HUES48 (cell line): ENCODE results near the gene MEF2D.

Experiments used
- H3K27ac ChIP-seq: one replicate; pipeline ENCODE4 v1.7.0; 2013; ENCODE audit warnings: low read depth, low read length, inconsistent platforms
- H3K27me3 ChIP-seq: 2 replicates; pipeline ENCODE4 v1.6.1; 2013; ENCODE audit warnings: mild to moderate bottlenecking, low read length; ENCODE audit not compliant: control insufficient read depth, insufficient read depth
- H3K36me3 ChIP-seq: 2 replicates; pipeline ENCODE4 v1.6.1; 2013; ENCODE audit warnings: low read length; ENCODE audit not compliant: control insufficient read depth, insufficient read depth
- H3K4me1 ChIP-seq: 2 replicates; pipeline ENCODE4 v1.6.1; 2013; ENCODE audit warnings: mild to moderate bottlenecking, low read length; ENCODE audit not compliant: control insufficient read depth, insufficient read depth
- H3K4me3 ChIP-seq: 2 replicates; pipeline ENCODE4 v1.5.1; 2013; ENCODE audit warnings: mild to moderate bottlenecking, low read depth, low read length
- H3K9ac ChIP-seq: 2 replicates; pipeline ENCODE4 v1.6.1; 2013; ENCODE audit warnings: mild to moderate bottlenecking, low read depth, low read length, moderate library complexity
- H3K9me3 ChIP-seq: 2 replicates; pipeline ENCODE4 v1.6.1; 2013; ENCODE audit warnings: low read length; ENCODE audit not compliant: control insufficient read depth, insufficient read depth

Gene MEF2D

GRCh38 chr1:156525071-156525501 lies 24.5 kb upstream of the MEF2D start:
- no peak overlapping the region for H3K9ac ChIP-seq

GRCh38 chr1:156524481-156524869 lies 23.9 kb upstream of the MEF2D start:
- Histone ChIP-seq H3K4me3 (no peak overlapping the region), H3K36me3 (peaks cover 40% of the 10 kb centered on the region), H3K4me1 (peaks cover 10% of the 10 kb centered on the region)

More at GRCh38 chr1:156525071-156525501, 24.5 kb upstream of the MEF2D start:
- Histone ChIP-seq H3K4me1 (peaks cover 10% of the 10 kb centered on the region), H3K27ac (no peak overlapping the region), H3K27me3 (no peaks in the 10 kb centered on the region), H3K36me3 (peaks cover 45% of the 10 kb centered on the region), H3K4me3 (no peak overlapping the region), H3K9me3 (no peaks in the 10 kb centered on the region)

GRCh38 chr1:156523801-156524480 lies 23.4 kb upstream of the MEF2D start:
- no peak overlapping the region for H3K4me3 ChIP-seq
- H3K9ac ChIP-seq = no peak overlapping the region

More at GRCh38 chr1:156524481-156524869, 23.9 kb upstream of the MEF2D start:
- Histone ChIP-seq H3K27ac (no peak overlapping the region), H3K9ac (no peak overlapping the region), H3K9me3 (no peaks in the 10 kb centered on the region), H3K27me3 (no peaks in the 10 kb centered on the region)

GRCh38 chr1:156522443-156522970 lies 21.9 kb upstream of the MEF2D start:
- Histone ChIP-seq H3K4me1 (peaks cover 10% of the 10 kb centered on the region), H3K9ac (no peak overlapping the region), H3K9me3 (no peaks in the 10 kb centered on the region), H3K36me3 (peaks cover 22% of the 10 kb centered on the region), H3K4me3 (no peak overlapping the region), H3K27ac (no peak overlapping the region), H3K27me3 (no peaks in the 10 kb centered on the region)

More at GRCh38 chr1:156523801-156524480, 23.4 kb upstream of the MEF2D start:
- Histone ChIP-seq H3K9me3 (no peaks in the 10 kb centered on the region), H3K36me3 (peaks cover 36% of the 10 kb centered on the region), H3K27ac (no peak overlapping the region), H3K27me3 (no peaks in the 10 kb centered on the region), H3K4me1 (peaks cover 10% of the 10 kb centered on the region)

- no peaks in the 10 kb centered on the region for H3K36me3 ChIP-seq
- no peaks in the 10 kb centered on the region for H3K27me3 ChIP-seq
- H3K27ac ChIP-seq = no peak overlapping the region
- no peak overlapping the region for H3K9ac ChIP-seq
- H3K4me3 ChIP-seq = no peak overlapping the region
- H3K9me3 ChIP-seq = no peaks in the 10 kb centered on the region
- no peaks in the 10 kb centered on the region for H3K4me1 ChIP-seq
Measured at GRCh38 chr1:156517748-156518147, 17.2 kb upstream of the MEF2D start.

- Histone ChIP-seq H3K4me3 (no peak overlapping the region), H3K9me3 (no peaks in the 10 kb centered on the region), H3K36me3 (no peaks in the 10 kb centered on the region), H3K27me3 (no peaks in the 10 kb centered on the region), H3K4me1 (no peaks in the 10 kb centered on the region), H3K27ac (no peak overlapping the region), H3K9ac (no peak overlapping the region)
Measured at GRCh38 chr1:156516821-156517220, 16.2 kb upstream of the MEF2D start.

GRCh38 chr1:156515956-156516355 lies 15.4 kb upstream of the MEF2D start:
- no peak overlapping the region for H3K4me3 ChIP-seq
- no peaks in the 10 kb centered on the region for H3K4me1 ChIP-seq
- H3K36me3 ChIP-seq = no peaks in the 10 kb centered on the region
- no peaks in the 10 kb centered on the region for H3K9me3 ChIP-seq
- H3K9ac ChIP-seq = no peak overlapping the region
- H3K27ac ChIP-seq = no peak overlapping the region
- H3K27me3 ChIP-seq = no peaks in the 10 kb centered on the region

- Histone ChIP-seq H3K9me3 (no peaks in the 10 kb centered on the region), H3K9ac (no peak overlapping the region), H3K36me3 (no peaks in the 10 kb centered on the region), H3K27ac (no peak overlapping the region), H3K27me3 (no peaks in the 10 kb centered on the region), H3K4me3 (no peak overlapping the region), H3K4me1 (no peaks in the 10 kb centered on the region; the same call in 1 of the 2 replicates)
Measured at GRCh38 chr1:156513185-156513584, 12.6 kb upstream of the MEF2D start.

GRCh38 chr1:156511644-156512043 lies 11.1 kb upstream of the MEF2D start:
- H3K9me3 ChIP-seq = no peaks in the 10 kb centered on the region
- no peak overlapping the region for H3K9ac ChIP-seq

GRCh38 chr1:156510709-156511108 lies 10.1 kb upstream of the MEF2D start:
- Histone ChIP-seq H3K4me3 (no peak overlapping the region), H3K36me3 (no peaks in the 10 kb centered on the region), H3K4me1 (no peaks in the 10 kb centered on the region; the same call in 1 of the 2 replicates), H3K27me3 (no peaks in the 10 kb centered on the region), H3K27ac (no peak overlapping the region), H3K9me3 (no peaks in the 10 kb centered on the region), H3K9ac (no peak overlapping the region)

More at GRCh38 chr1:156511644-156512043, 11.1 kb upstream of the MEF2D start:
- Histone ChIP-seq H3K36me3 (no peaks in the 10 kb centered on the region), H3K4me3 (no peak overlapping the region), H3K27ac (no peak overlapping the region), H3K4me1 (no peaks in the 10 kb centered on the region; the same call in 1 of the 2 replicates), H3K27me3 (no peaks in the 10 kb centered on the region)

- Histone ChIP-seq H3K36me3 (no peaks in the 10 kb centered on the region), H3K9me3 (no peaks in the 10 kb centered on the region), H3K4me3 (no peak overlapping the region), H3K27ac (no peak overlapping the region), H3K4me1 (peaks cover 3% of the 10 kb centered on the region), H3K27me3 (no peaks in the 10 kb centered on the region), H3K9ac (no peak overlapping the region)
Measured at GRCh38 chr1:156509424-156510034, 9.0 kb upstream of the MEF2D start.
